SU-DHL-6 (cell line): ENCODE measurements around the gene GALNT10.

Source experiments
- CTCF ChIP-seq: fragments of 200-600 bp; sonication (generic); IDR thresholded peaks from one replicate; pipeline ENCODE4 v1.5.1; 2017; ENCODE audit warnings: antibody characterized with exemption, mild to moderate bottlenecking, low read length, moderate library complexity; ENCODE audit not compliant: insufficient read depth, poor library complexity, severe bottlenecking
- EZH2phosphoT487 ChIP-seq: fragments of 200-600 bp; sonication (generic), shearing (Covaris generic); conservative IDR thresholded peaks from 2 replicates; pipeline ENCODE4 v1.6.1; 2018; ENCODE audit warnings: mild to moderate bottlenecking, antibody characterized with exemption, low read length, moderate library complexity, mixed read lengths

GRCh38 chr5:154324033-154324432 lies 133.5 kb downstream of the GALNT10 start:
- TF ChIP-seq CTCF: no peak
- no peak for TF ChIP-seq EZH2phosphoT487
